HEK293T (cell line): Measurements from ENCODE around the gene LRP1B.
"Not testable (repeated sequence)": the region's sequence is repeated elsewhere in the genome, so short reads cannot be mapped to it uniquely, and the experiment has no call there.

ENCODE experiments used
- CTCF ChIA-PET: fragments of 350-600 bp; formaldehyde crosslinking; extraction: SDS; loops from one replicate; lab custom pipeline; 2021; ENCODE audit warnings: antibody characterized with exemption, inconsistent platforms; lab: Yijun Ruan, JAX
- POLR2A ChIA-PET: fragments of 350-600 bp; formaldehyde crosslinking; extraction: SDS; loops from one replicate; lab custom pipeline; 2020; ENCODE audit warnings: antibody characterized with exemption, inconsistent platforms; lab: Yijun Ruan, JAX
- DNase-seq: peaks from one replicate; pipeline ENCODE4 v3.0.0; 2012; ENCODE audit warnings: mixed read lengths; ENCODE audit errors: extremely low spot score
- ARNT ChIP-seq: fragments of 450-650 bp; IDR thresholded peaks from 2 replicates; pipeline ENCODE4 v1.6.1; 2017; ENCODE audit warnings: mild to moderate bottlenecking
- BHLHE40 ChIP-seq: fragments of 450-650 bp; IDR thresholded peaks from 2 replicates; pipeline ENCODE4 v1.6.1; 2016; ENCODE audit warnings: mild to moderate bottlenecking, moderate library complexity, borderline replicate concordance
- CTBP1 ChIP-seq: fragments of 450-650 bp; IDR thresholded peaks from 2 replicates; pipeline ENCODE4 v1.6.1; 2016; ENCODE audit warnings: borderline replicate concordance
- ELF4 ChIP-seq: fragments of 450-650 bp; IDR thresholded peaks from 2 replicates; pipeline ENCODE4 v1.6.1; 2017; ENCODE audit warnings: antibody characterized with exemption
- FOXA1 ChIP-seq: fragments of 450-650 bp; IDR thresholded peaks from 2 replicates; pipeline ENCODE4 v1.6.1; 2016; ENCODE audit warnings: mild to moderate bottlenecking
- FOXK2 ChIP-seq: fragments of 450-650 bp; IDR thresholded peaks from 2 replicates; pipeline ENCODE4 v1.6.1; 2016; ENCODE audit warnings: mild to moderate bottlenecking
- FOXM1 ChIP-seq: fragments of 450-650 bp; IDR thresholded peaks from 2 replicates; pipeline ENCODE4 v1.6.1; 2017; ENCODE audit warnings: mild to moderate bottlenecking, borderline replicate concordance
- HDGF ChIP-seq: fragments of 450-650 bp; IDR thresholded peaks from 2 replicates; pipeline ENCODE4 v1.6.1; 2017; ENCODE audit warnings: antibody characterized with exemption, borderline replicate concordance
- L3MBTL2 ChIP-seq: fragments of 450-650 bp; conservative IDR thresholded peaks from 2 replicates; pipeline ENCODE4 v1.6.1; 2016; ENCODE audit warnings: mild to moderate bottlenecking
- LEF1 ChIP-seq: fragments of 450-650 bp; IDR thresholded peaks from 2 replicates; pipeline ENCODE4 v1.6.1; 2017; ENCODE audit warnings: mild to moderate bottlenecking, borderline replicate concordance
- NFRKB ChIP-seq: fragments of 450-650 bp; IDR thresholded peaks from 2 replicates; pipeline ENCODE4 v1.6.1; 2016; ENCODE audit warnings: mild to moderate bottlenecking, moderate library complexity
- SP1 ChIP-seq: fragments of 450-650 bp; IDR thresholded peaks from 2 replicates; pipeline ENCODE4 v1.6.1; 2017
- SUZ12 ChIP-seq: fragments of 450-650 bp; IDR thresholded peaks from 2 replicates; pipeline ENCODE4 v1.6.1; 2016; ENCODE audit warnings: mild to moderate bottlenecking
- TARDBP ChIP-seq: fragments of 450-650 bp; IDR thresholded peaks from 2 replicates; pipeline ENCODE4 v1.6.1; 2016
- ZNF384 ChIP-seq: fragments of 450-650 bp; IDR thresholded peaks from 2 replicates; pipeline ENCODE4 v1.6.1; 2016
- TF ChIP-seq, protein P1 (sequence below): fragments of 450-650 bp; IDR thresholded peaks from 2 replicates; pipeline ENCODE4 v1.6.1; 2016

The LRP1B gene

DNA sequence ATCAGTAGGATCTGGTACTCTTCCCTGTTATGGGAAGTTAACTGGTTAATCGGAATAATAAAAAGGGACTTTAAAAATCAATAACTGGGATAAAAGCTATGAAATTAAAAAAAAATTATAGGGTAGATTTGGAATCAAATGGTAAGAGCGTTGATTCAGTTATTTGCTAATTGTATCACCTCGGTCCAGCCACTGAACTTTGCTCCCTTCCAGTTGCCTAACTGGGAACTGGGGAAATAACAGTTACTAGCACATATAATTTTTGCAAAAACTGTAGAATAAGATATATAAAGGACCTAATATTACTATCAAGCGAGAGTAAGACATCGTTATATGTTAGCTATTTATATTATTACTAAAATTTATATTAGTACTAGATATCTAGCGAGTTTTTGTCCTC, 302.1 kb downstream of the LRP1B start:
- TF ChIP-seq CTBP1 = no peak
- TF ChIP-seq LEF1 = no peak
- no peak for TF ChIP-seq ARNT
- no peak for TF ChIP-seq FOXM1
- TF ChIP-seq BHLHE40 = no peak
- TF ChIP-seq SP1 = no peak
- TF ChIP-seq ZNF384 = no peak
- TF ChIP-seq, protein P1, sequence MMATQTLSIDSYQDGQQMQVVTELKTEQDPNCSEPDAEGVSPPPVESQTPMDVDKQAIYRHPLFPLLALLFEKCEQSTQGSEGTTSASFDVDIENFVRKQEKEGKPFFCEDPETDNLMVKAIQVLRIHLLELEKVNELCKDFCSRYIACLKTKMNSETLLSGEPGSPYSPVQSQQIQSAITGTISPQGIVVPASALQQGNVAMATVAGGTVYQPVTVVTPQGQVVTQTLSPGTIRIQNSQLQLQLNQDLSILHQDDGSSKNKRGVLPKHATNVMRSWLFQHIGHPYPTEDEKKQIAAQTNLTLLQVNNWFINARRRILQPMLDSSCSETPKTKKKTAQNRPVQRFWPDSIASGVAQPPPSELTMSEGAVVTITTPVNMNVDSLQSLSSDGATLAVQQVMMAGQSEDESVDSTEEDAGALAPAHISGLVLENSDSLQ = no peak
- ChIA-PET CTCF (no interaction called here), POLR2A (no interaction called here)
- DNase-seq = no peak

DNA sequence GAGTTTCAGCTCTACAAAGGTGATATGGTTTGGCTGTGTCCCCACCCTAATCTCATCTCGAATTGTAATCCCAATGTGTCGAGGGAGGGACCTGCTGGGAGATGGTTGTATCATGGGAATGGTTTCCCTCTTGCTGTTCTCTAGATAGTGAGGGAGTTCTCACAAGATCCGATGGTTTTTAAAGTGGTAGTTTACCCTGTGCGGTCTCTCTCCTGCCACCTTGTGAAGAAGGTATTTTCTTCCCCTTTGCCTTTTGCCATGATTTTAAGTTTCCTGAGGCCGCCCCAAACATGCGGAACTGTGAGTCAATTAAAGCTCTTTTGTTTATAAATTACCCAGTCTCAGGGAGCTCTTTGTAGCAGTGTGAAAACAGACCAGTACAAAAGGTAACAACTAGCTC, 306.0 kb downstream of the LRP1B start:
- ChIA-PET CTCF (no interaction called here), POLR2A (no interaction called here)
- TF ChIP-seq LEF1 (no peak), L3MBTL2 (no peak), SP1 (no peak), HDGF (no peak), FOXK2 (no peak), NFRKB (no peak), ELF4 (no peak), BHLHE40 (no peak), ARNT (no peak), SUZ12 (no peak), TARDBP (no peak), ZNF384 (no peak), CTBP1 (no peak), FOXA1 (no peak), FOXM1 (no peak)
- TF ChIP-seq, protein P1 = no peak
- DNase-seq = no peak

DNA sequence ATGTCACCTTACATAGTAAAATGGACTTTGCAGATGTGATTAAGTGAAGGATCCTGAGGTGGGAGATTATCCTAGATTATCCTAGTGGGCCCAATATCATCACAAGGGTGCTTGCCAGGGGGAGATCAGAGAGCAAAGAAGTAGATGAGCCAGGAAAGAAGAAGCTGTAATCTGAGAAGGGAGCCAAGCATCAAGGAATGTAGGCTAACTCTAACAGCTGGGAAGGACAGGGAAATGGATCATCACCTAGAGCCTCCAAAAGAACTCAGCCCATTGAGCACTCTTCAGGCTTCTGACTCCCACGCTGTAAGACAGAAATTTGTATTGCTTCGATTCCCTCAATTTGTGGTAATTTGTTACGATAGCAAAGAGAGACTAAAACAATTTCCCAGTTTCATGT, 309.9 kb downstream of the LRP1B start:
- CTCF ChIA-PET = no interaction called here
- TF ChIP-seq ARNT (no peak), L3MBTL2 (no peak), HDGF (no peak), ZNF384 (no peak), ELF4 (no peak), FOXK2 (no peak), NFRKB (no peak), SUZ12 (no peak), FOXA1 (no peak), LEF1 (no peak), BHLHE40 (no peak), CTBP1 (no peak), TARDBP (no peak)
- POLR2A ChIA-PET = no interaction called here
- no peak for DNase-seq

DNA sequence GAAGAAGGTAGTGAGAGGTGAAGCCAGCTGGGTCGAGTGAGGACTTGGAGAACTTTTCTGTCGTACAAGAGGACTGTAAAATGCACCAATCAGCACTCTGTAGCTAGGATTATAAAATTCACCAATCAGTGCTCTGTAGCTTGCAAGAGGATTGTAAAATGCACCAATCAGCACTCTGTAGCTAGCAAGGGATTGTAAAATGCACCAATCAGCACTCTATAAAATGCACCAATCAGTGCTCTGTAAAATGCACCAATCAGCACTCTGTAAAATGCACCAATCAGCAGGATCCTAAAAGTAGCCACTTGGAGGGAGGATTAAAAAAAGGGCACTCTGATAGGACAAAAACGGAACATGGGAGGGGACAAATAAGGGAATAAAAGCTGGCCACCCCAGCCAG, 315.5 kb downstream of the LRP1B start:
- CTCF ChIA-PET, DNase-seq, POLR2A ChIA-PET: not testable (repeated sequence)

DNA sequence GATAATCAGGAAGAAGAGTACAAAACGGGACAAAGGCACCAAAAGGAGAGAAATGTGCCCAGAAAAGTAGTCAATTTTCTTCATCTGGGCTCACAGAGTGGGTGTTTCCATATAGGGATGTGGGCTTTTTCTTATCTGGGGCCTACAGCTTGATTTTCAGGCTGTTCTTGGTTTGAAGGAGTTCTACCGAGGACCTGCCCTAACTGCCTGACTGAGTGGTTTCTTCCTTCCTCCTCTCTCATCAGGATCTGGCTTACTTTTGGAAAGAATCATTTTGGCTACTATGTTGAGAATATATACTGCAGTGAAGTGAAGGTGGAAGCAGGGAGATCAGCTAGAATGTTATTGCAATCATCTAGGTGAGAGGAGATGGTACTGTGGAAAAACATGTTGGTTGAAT, 316.7 kb downstream of the LRP1B start:
- DNase-seq = no peak
- POLR2A ChIA-PET = no interaction called here
- CTCF ChIA-PET = no interaction called here
- no peak for TF ChIP-seq FOXM1
- TF ChIP-seq TARDBP = no peak
- TF ChIP-seq LEF1 = no peak

DNA sequence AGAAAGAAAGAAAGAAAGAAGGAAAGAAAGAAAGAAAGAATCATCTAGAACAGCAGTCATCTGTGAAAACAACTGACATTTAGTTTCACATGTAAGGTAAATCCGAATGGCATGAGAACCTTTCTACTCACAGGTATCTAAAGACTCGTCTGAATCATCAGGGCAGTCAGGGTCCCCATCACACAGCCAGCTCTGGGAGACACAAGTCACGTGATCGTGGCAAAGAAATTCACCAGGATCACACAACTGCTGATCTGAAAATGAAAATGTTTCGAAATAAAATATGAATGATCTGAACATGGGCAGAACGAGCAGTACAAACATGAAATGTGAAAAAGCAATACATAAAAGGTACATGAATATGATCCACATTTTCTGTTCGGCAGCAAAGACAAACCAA, 320.7 kb downstream of the LRP1B start:
- DNase-seq = no peak
- POLR2A ChIA-PET = no interaction called here
- no peak for TF ChIP-seq ARNT
- no peak for TF ChIP-seq NFRKB
- TF ChIP-seq L3MBTL2 = no peak
- TF ChIP-seq ZNF384 = no peak
- no peak for TF ChIP-seq CTBP1
- no peak for TF ChIP-seq TARDBP
- no peak for TF ChIP-seq FOXK2
- TF ChIP-seq HDGF = no peak
- TF ChIP-seq FOXA1 = no peak
- no peak for TF ChIP-seq SUZ12
- TF ChIP-seq LEF1 = no peak
- no peak for TF ChIP-seq SP1
- TF ChIP-seq, protein P1 = no peak
- CTCF ChIA-PET = no interaction called here

DNA sequence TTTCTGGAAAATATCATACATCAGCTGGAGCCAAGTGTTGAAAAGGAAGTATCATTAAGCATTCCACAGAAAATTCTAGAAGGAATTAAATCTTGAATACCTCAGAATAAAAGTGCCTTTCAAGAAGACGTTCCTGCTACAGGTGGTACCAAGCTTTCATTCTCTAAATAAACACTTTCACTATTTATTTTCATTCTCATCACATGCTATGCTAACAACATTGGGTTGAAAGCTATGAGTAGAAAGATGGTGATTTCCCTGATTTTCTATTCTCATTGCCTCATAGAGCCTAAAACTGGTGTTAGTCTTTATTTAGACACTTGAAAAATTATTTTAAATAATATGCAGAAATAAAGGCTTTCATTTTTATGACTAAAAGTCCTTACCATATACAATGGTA, 324.7 kb downstream of the LRP1B start:
- TF ChIP-seq ARNT = no peak
- TF ChIP-seq TARDBP = no peak
- no peak for TF ChIP-seq LEF1
- no peak for TF ChIP-seq SP1
- TF ChIP-seq SUZ12 = no peak
- no peak for TF ChIP-seq NFRKB
- TF ChIP-seq BHLHE40 = no peak
- no peak for TF ChIP-seq ZNF384
- no peak for TF ChIP-seq FOXK2
- TF ChIP-seq, protein P1 = no peak
- TF ChIP-seq FOXA1 = no peak
- no peak for TF ChIP-seq CTBP1
- no peak for TF ChIP-seq ELF4
- TF ChIP-seq FOXM1 = no peak
- no peak for TF ChIP-seq HDGF
- no peak for TF ChIP-seq L3MBTL2
- ChIA-PET POLR2A (no interaction called here), CTCF (no interaction called here)
- DNase-seq = no peak
